ENCODE data around the gene USP36.

- TF ChIP-seq POLR2AphosphoS5 (IDR thresholded peaks at IDR 0.05), result no peak
- TF ChIP-seq CTCF (IDR thresholded peaks at IDR 0.05), result no peak
Observed at GRCh38 chr17:78859051-78859450, 18.4 kb upstream of the USP36 start.
